ENCODE results near the gene ZC2HC1C. TPM values are rescaled to one million over a fixed set of nuclear protein-coding genes. Genes with fewer than 3 reads are reported as not detected.
A peak's percentile ranks its signal among the peaks of the same experiment; 100 is the strongest.

ZC2HC1C gene
- total RNA-seq, 1 donor: 1.1 TPM

- H3K4me1 ChIP-seq (ENCODE audit: insufficient read depth, low read length): peaks cover 9% of the 10 kb centered on the region
- no peak for DNase-seq (ENCODE audit: insufficient read length, low spot score, missing footprints)
- H3K36me3 ChIP-seq (ENCODE audit: insufficient read depth, low read length): peaks cover 21% of the 10 kb centered on the region
- no peak overlapping the region for H3K4me3 ChIP-seq (ENCODE audit: insufficient read depth, low read length)
- no peaks in the 10 kb centered on the region for H4K20me1 ChIP-seq (ENCODE audit: insufficient read depth, low read length)
- no peak overlapping the region for H3K4me2 ChIP-seq (ENCODE audit: insufficient read depth, low read length)
- no peak for TF ChIP-seq CTCF (IDR thresholded peaks at IDR 0.05; ENCODE audit: extremely low read depth, low read depth, low read length)
- H3K27me3 ChIP-seq (ENCODE audit: insufficient read depth, low read length): no peaks in the 10 kb centered on the region
- no peaks in the 10 kb centered on the region for H3K9me3 ChIP-seq (ENCODE audit: low read depth, low read length)
- peaks cover 15% of the 10 kb centered on the region for H3K79me2 ChIP-seq (ENCODE audit: insufficient read depth, low read length)
- no peak overlapping the region for H3K27ac ChIP-seq (ENCODE audit: low read depth, low read length)
- no peak overlapping the region for H2AFZ ChIP-seq (ENCODE audit: low read length)
Measured at GRCh38 chr14:75040959-75041358, 28.5 kb upstream of the ZC2HC1C start.

GRCh38 chr14:75041613-75042012 is 27.8 kb upstream of the ZC2HC1C start:
- Histone ChIP-seq H3K27me3 (ENCODE audit: insufficient read depth, low read length) (no peaks in the 10 kb centered on the region), H3K4me3 (ENCODE audit: insufficient read depth, low read length) (no peak overlapping the region), H3K4me2 (ENCODE audit: insufficient read depth, low read length) (no peak overlapping the region), H3K36me3 (ENCODE audit: insufficient read depth, low read length) (peaks cover 21% of the 10 kb centered on the region), H3K79me2 (ENCODE audit: insufficient read depth, low read length) (peaks cover 21% of the 10 kb centered on the region), H4K20me1 (ENCODE audit: insufficient read depth, low read length) (no peaks in the 10 kb centered on the region), H3K4me1 (ENCODE audit: insufficient read depth, low read length) (peaks cover 12% of the 10 kb centered on the region), H3K27ac (ENCODE audit: low read depth, low read length) (no peak overlapping the region), H3K9me3 (ENCODE audit: low read depth, low read length) (no peaks in the 10 kb centered on the region), H2AFZ (ENCODE audit: low read length) (no peak overlapping the region)
- TF ChIP-seq CTCF (IDR thresholded peaks at IDR 0.05; ENCODE audit: extremely low read depth, low read depth, low read length): no peak
- DNase-seq (ENCODE audit: insufficient read length, low spot score, missing footprints): no peak

GRCh38 chr14:75042035-75042434 is 27.4 kb upstream of the ZC2HC1C start:
- no peak for DNase-seq (ENCODE audit: insufficient read length, low spot score, missing footprints)
- Histone ChIP-seq H3K4me1 (ENCODE audit: insufficient read depth, low read length) (peaks cover 16% of the 10 kb centered on the region), H3K9me3 (ENCODE audit: low read depth, low read length) (no peaks in the 10 kb centered on the region), H3K79me2 (ENCODE audit: insufficient read depth, low read length) (peaks cover 21% of the 10 kb centered on the region), H2AFZ (ENCODE audit: low read length) (no peak overlapping the region), H3K27me3 (ENCODE audit: insufficient read depth, low read length) (no peaks in the 10 kb centered on the region), H4K20me1 (ENCODE audit: insufficient read depth, low read length) (no peaks in the 10 kb centered on the region), H3K4me2 (ENCODE audit: insufficient read depth, low read length) (no peak overlapping the region), H3K4me3 (ENCODE audit: insufficient read depth, low read length) (no peak overlapping the region), H3K27ac (ENCODE audit: low read depth, low read length) (no peak overlapping the region), H3K36me3 (ENCODE audit: insufficient read depth, low read length) (peaks cover 21% of the 10 kb centered on the region)
- TF ChIP-seq CTCF (IDR thresholded peaks at IDR 0.05; ENCODE audit: extremely low read depth, low read depth, low read length): no peak

GRCh38 chr14:75044322-75044721 is 25.1 kb upstream of the ZC2HC1C start:
- Histone ChIP-seq H2AFZ (ENCODE audit: low read length) (no peak overlapping the region), H3K4me3 (ENCODE audit: insufficient read depth, low read length) (no peak overlapping the region), H3K27ac (ENCODE audit: low read depth, low read length) (peak overlapping the region; percentile 25), H3K27me3 (ENCODE audit: insufficient read depth, low read length) (no peaks in the 10 kb centered on the region), H4K20me1 (ENCODE audit: insufficient read depth, low read length) (no peaks in the 10 kb centered on the region), H3K36me3 (ENCODE audit: insufficient read depth, low read length) (peaks cover 12% of the 10 kb centered on the region), H3K9me3 (ENCODE audit: low read depth, low read length) (no peaks in the 10 kb centered on the region), H3K79me2 (ENCODE audit: insufficient read depth, low read length) (peaks cover 23% of the 10 kb centered on the region), H3K4me1 (ENCODE audit: insufficient read depth, low read length) (peaks cover 27% of the 10 kb centered on the region), H3K4me2 (ENCODE audit: insufficient read depth, low read length) (peak overlapping the region; percentile 3)
- DNase-seq (ENCODE audit: insufficient read length, low spot score, missing footprints): no peak
- TF ChIP-seq CTCF (IDR thresholded peaks at IDR 0.05; ENCODE audit: extremely low read depth, low read depth, low read length): no peak

Data from osteoblast (primary cell).